HFFc6 (cell line): Measurements from ENCODE around the gene RPL13. TPM values are rescaled to one million over a fixed set of nuclear protein-coding genes. Genes with fewer than 3 reads are reported as not detected.

ENCODE experiments used
- DNase-seq: peaks from one replicate; pipeline ENCODE4 v3.0.0-alpha.2; 2018
- H3K27ac Mint-ChIP-seq: 2 replicates; pipeline ENCODE4 v1.8.0; 2020; ENCODE audit warnings: mild to moderate bottlenecking, mixed read lengths
- H3K27me3 Mint-ChIP-seq: 2 replicates; pipeline ENCODE4 v1.8.0; 2021; ENCODE audit warnings: mild to moderate bottlenecking, moderate library complexity, mixed read lengths; ENCODE audit not compliant: insufficient read depth
- H3K36me3 Mint-ChIP-seq: 2 replicates; pipeline ENCODE4 v1.8.0; 2021; ENCODE audit warnings: low read depth, mixed read lengths
- H3K4me1 Mint-ChIP-seq: 2 replicates; pipeline ENCODE4 v1.8.0; 2020; ENCODE audit warnings: low read depth, mixed read lengths
- H3K4me3 Mint-ChIP-seq: 2 replicates; pipeline ENCODE4 v1.8.0; 2020; ENCODE audit warnings: mild to moderate bottlenecking, moderate library complexity, mixed read lengths
- H3K9me3 Mint-ChIP-seq: 2 replicates; pipeline ENCODE4 v1.8.0; 2020; ENCODE audit warnings: mild to moderate bottlenecking, mixed read lengths
- CTCF ChIP-seq: fragments of 200-600 bp; sonication (generic); IDR thresholded peaks from 2 replicates; pipeline ENCODE4 v1.5.0; 2021; ENCODE audit warnings: antibody characterized with exemption, mild to moderate bottlenecking
- total RNA-seq, 6 experiments: library from RNA; stranded (reverse); fragmentation: NEBNext Ultra II Directional; extraction: Animal tissue kit (Norgen Biotek cat#: 25700); gene quantifications; 2 replicates in 1 of 6; 3 replicates in 5 of 6; pipeline ENCODE4 v1.2.3, GENCODE V29; 2021

The RPL13 gene
- total RNA-seq, 6 experiments from 2014 or later: 1,572 to 1,808 (median 1,628) TPM

GRCh38 chr16:89607937-89608740 is 47.7 kb downstream of the RPL13 start:
- no peak overlapping the region for H3K27ac Mint-ChIP-seq
- no peak for DNase-seq
- TF ChIP-seq CTCF: no peak
- H3K9me3 Mint-ChIP-seq: no peaks in the 10 kb centered on the region
- no peaks in the 10 kb centered on the region for H3K36me3 Mint-ChIP-seq
- H3K27me3 Mint-ChIP-seq: peaks cover 12% of the 10 kb centered on the region; the same call in 1 of the 2 replicates
- peaks cover 8% of the 10 kb centered on the region for H3K4me1 Mint-ChIP-seq
- H3K4me3 Mint-ChIP-seq: no peak overlapping the region

- DNase-seq: no peak
- no peaks in the 10 kb centered on the region for H3K36me3 Mint-ChIP-seq
- H3K4me1 Mint-ChIP-seq: peaks cover 7% of the 10 kb centered on the region; the same call in 1 of the 2 replicates
- H3K4me3 Mint-ChIP-seq: no peak overlapping the region
- peaks cover 12% of the 10 kb centered on the region for H3K27me3 Mint-ChIP-seq
- no peak for TF ChIP-seq CTCF
- no peak overlapping the region for H3K27ac Mint-ChIP-seq
- H3K9me3 Mint-ChIP-seq: no peaks in the 10 kb centered on the region
These were observed 49.6 kb downstream of the RPL13 start for GRCh38 chr16:89610108-89610453.

- H3K9me3 Mint-ChIP-seq: no peaks in the 10 kb centered on the region
- H3K27me3 Mint-ChIP-seq: peaks cover 10% of the 10 kb centered on the region
- H3K4me3 Mint-ChIP-seq: no peak overlapping the region
- TF ChIP-seq CTCF: no peak
- no peak for DNase-seq
- H3K4me1 Mint-ChIP-seq: peaks cover 13% of the 10 kb centered on the region
- H3K27ac Mint-ChIP-seq: no peak overlapping the region
- no peaks in the 10 kb centered on the region for H3K36me3 Mint-ChIP-seq
These were observed 52.1 kb downstream of the RPL13 start for GRCh38 chr16:89612415-89613166.

GRCh38 chr16:89613231-89613953 is 52.9 kb downstream of the RPL13 start, which contains the start of gene DPEP1:
TSS of gene DPEP1 (plus strand) at chr16:89613642. CDS start at chr16:89630411, 16,769 bp downstream.
- DNase-seq: no peak
- Mint-ChIP-seq H3K27ac (no peak within 1 kb of the TSS), H3K9me3 (no peaks in the 10 kb centered on the region), H3K4me3 (no peak within 1 kb of the TSS), H3K4me1 (peaks cover 13% of the 10 kb centered on the region), H3K27me3 (peaks cover 10% of the 10 kb centered on the region), H3K36me3 (no peaks in the 10 kb centered on the region)
- TF ChIP-seq CTCF: no peak

- H3K27ac Mint-ChIP-seq: no peak overlapping the region
- no peaks in the 10 kb centered on the region for H3K9me3 Mint-ChIP-seq
- peaks cover 10% of the 10 kb centered on the region for H3K27me3 Mint-ChIP-seq
- no peaks in the 10 kb centered on the region for H3K36me3 Mint-ChIP-seq
- no peak overlapping the region for H3K4me3 Mint-ChIP-seq
- no peak for DNase-seq
- H3K4me1 Mint-ChIP-seq: peaks cover 13% of the 10 kb centered on the region
- no peak for TF ChIP-seq CTCF
These were observed 53.5 kb downstream of the RPL13 start for GRCh38 chr16:89613954-89614459.
